Measurements from ENCODE around the gene CALML5. TPM values are rescaled to one million over a fixed set of nuclear protein-coding genes. Genes with fewer than 3 reads are reported as not detected.

Gene CALML5
- total and polyA plus RNA-seq, 9 of the 15 experiments (the other 6 are each of a cell fraction or from before 2014, with no cell fraction given): not detected

GRCh38 chr10:5519054-5519453, 19.7 kb upstream of the CALML5 start (continued):
- TF ChIP-seq NR2C2 (CRISPR knock-in tag; IDR thresholded peaks at IDR 0.05) (no peak), NR2C2 (tag; IDR thresholded peaks at IDR 0.05) (no peak), ZNF583 (CRISPR knock-in tag; IDR thresholded peaks at IDR 0.05) (no peak), HOMEZ (CRISPR knock-in tag; IDR thresholded peaks at IDR 0.05) (no peak), RFX5 (IDR thresholded peaks at IDR 0.05; ENCODE audit: low read depth, low read length) (no peak), GTF2B (IDR thresholded peaks at IDR 0.05; ENCODE audit: extremely low read depth, insufficient read length) (no peak), ZNF143 (CRISPR knock-in tag; IDR thresholded peaks at IDR 0.05) (no peak), ZKSCAN3 (CRISPR knock-in tag; IDR thresholded peaks at IDR 0.05) (no peak), RUNX1 (IDR thresholded peaks at IDR 0.05; ENCODE audit: low read depth) (no peak), CEBPB (tag; IDR thresholded peaks at IDR 0.05) (no peak), SMARCB1 (IDR thresholded peaks at IDR 0.05; ENCODE audit: insufficient read length, low read depth) (no peak), DIDO1 (tag; IDR thresholded peaks at IDR 0.05; ENCODE audit: low read depth) (no peak), FOXJ3 (CRISPR knock-in tag; IDR thresholded peaks at IDR 0.05) (no peak), CBX3 (IDR thresholded peaks at IDR 0.05; ENCODE audit: borderline replicate concordance in 1 of 2, low read length in 2 of 2) (peak in 1 of 2 experiments; percentile 98; a peak in 2 of 3 replicates), MCM3 (IDR thresholded peaks at IDR 0.05) (no peak), ZNF277 (CRISPR knock-in tag; IDR thresholded peaks at IDR 0.05; ENCODE audit: borderline replicate concordance) (no peak), E2F1 (CRISPR knock-in tag; IDR thresholded peaks at IDR 0.05) (no peak), CBX5 (IDR thresholded peaks at IDR 0.05; ENCODE audit: borderline replicate concordance, low read depth) (peak; percentile 83), POLR3G (IDR thresholded peaks at IDR 0.05; ENCODE audit: extremely low read depth, insufficient read length, insufficient replicate concordance) (no peak), FOXP4 (CRISPR knock-in tag; IDR thresholded peaks at IDR 0.05; ENCODE audit: borderline replicate concordance) (no peak), USF2 (CRISPR knock-in tag; IDR thresholded peaks at IDR 0.05) (no peak), POU5F1 (IDR thresholded peaks at IDR 0.05; ENCODE audit: borderline replicate concordance, low read depth, low read length, partially characterized antibody) (no peak), DMBX1 (CRISPR knock-in tag; IDR thresholded peaks at IDR 0.05; ENCODE audit: borderline replicate concordance) (no peak)
